ENCODE data around the gene SCARB1.

- TF ChIP-seq CREB1 (IDR thresholded peaks at IDR 0.05; ENCODE audit: low read depth) (no peak), EP300 (IDR thresholded peaks at IDR 0.05; ENCODE audit: borderline replicate concordance) (no peak), TAF1 (IDR thresholded peaks at IDR 0.05; ENCODE audit: low read depth) (no peak), ZBTB7A (IDR thresholded peaks at IDR 0.05; ENCODE audit: low read depth) (no peak), MAX (IDR thresholded peaks at IDR 0.05) (no peak), YY1 (IDR thresholded peaks at IDR 0.05; ENCODE audit: low read depth) (no peak)
These were observed 53.8 kb downstream of the SCARB1 start for GRCh38 chr12:124809878-124810277.

Data from Ishikawa (cell line).